HG03097 (cell line): ENCODE measurements around the gene COL18A1.

Source experiments
- ATAC-seq: cut with Tn5 transposase; IDR thresholded peaks from one replicate; pipeline ENCODE4 v1.9.1; 2021; ENCODE audit not compliant: unreplicated experiment, low FRiP score

COL18A1 gene

DNA sequence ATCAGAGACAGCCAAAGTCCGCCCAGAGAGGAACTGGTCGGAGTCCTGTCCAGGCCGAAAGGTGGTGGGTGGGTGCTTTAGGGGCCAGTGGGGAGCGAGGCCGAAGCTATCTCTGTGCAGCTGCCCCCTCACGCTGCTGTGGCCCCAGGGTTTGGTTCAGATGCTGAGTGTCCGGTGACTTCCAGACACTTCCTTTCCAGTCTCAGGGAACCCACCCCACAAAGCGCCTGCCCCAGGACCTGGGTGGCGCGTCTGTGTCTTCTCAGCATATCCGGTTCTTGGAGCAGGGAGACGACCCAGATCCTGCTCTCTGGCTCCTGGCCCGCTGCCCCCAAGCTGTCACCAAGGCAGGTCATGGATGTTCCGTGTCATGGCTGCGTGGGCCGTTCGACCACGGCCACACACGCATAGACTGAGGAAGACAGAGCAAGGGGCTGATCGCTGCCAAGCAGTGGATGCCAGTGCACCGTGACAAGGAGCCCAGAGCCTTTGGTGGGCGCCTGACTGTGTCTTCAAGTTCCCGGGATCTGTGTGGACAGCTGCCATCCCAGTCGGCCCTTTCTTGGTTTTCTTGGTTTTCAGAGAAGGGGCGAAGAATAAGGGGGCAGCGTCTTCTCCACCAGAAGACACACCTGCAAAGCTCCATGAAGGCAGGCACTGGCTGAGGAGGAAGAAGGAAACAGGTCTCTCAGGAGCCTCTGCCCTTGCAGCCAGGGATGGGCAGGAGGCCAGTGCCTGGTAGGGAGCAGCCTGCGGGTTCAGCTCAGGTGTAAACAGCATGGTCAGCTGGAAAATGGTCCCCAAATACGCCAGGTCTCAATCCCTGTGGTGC, 22.9 kb upstream of the COL18A1 start:
- no peak for ATAC-seq

GRCh38 chr21:45382697-45382997, 22.3 kb upstream of the COL18A1 start:
- no peak for ATAC-seq

DNA sequence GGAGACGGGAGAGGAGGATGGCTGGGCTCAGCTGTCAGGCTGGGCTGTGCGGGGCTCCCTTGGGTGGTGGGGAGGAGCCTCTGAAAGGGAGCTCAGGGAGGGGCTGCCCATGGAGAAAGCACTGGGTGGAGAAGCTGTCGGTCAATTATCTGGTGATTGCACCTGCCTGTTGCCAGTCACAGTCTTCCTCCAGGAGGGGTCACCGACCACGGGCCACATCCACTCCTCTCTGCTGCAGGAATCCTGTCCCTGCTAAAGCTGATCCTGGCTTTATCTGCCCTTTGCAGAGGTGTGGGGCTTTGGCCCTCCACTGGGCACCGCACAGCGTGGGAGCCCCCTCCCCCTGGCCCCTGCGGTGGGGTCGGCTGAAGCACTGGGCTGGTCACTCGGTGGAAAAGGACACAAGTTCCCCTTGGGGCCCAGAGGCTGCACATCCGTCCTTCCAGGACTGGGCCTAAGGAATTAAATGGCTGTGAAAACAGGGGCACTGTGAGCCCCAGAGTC, 21.8 kb upstream of the COL18A1 start:
- no peak for ATAC-seq

DNA sequence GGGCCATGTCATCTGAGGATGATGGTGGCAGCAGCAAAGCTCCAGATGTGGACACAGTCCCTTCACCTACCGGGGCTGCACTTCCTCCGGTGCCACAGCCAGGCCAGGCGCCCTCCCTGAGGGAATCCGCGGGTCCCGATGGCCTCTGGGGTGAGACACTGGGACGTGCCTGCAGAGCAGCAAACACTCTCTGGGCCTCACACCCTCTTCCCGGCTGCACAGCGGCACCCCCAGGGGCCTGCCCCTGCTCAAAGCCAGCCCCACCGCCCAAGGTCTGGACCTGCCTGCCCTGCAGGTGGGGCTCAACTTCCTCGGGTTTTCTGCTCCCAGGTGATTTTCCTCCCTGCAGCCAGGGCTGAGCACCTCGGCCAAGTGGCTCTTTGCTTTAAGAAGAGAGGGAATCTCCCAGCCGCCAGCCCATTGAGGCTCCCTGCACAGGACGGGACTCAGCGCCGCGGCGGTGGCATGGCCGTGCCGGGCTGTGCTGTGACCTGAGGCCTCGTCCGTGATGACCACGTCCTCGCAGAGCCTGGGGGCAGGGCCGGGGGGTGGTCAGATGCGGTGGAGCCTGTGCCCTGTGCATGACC, 21.3 kb upstream of the COL18A1 start:
- no peak for ATAC-seq

DNA sequence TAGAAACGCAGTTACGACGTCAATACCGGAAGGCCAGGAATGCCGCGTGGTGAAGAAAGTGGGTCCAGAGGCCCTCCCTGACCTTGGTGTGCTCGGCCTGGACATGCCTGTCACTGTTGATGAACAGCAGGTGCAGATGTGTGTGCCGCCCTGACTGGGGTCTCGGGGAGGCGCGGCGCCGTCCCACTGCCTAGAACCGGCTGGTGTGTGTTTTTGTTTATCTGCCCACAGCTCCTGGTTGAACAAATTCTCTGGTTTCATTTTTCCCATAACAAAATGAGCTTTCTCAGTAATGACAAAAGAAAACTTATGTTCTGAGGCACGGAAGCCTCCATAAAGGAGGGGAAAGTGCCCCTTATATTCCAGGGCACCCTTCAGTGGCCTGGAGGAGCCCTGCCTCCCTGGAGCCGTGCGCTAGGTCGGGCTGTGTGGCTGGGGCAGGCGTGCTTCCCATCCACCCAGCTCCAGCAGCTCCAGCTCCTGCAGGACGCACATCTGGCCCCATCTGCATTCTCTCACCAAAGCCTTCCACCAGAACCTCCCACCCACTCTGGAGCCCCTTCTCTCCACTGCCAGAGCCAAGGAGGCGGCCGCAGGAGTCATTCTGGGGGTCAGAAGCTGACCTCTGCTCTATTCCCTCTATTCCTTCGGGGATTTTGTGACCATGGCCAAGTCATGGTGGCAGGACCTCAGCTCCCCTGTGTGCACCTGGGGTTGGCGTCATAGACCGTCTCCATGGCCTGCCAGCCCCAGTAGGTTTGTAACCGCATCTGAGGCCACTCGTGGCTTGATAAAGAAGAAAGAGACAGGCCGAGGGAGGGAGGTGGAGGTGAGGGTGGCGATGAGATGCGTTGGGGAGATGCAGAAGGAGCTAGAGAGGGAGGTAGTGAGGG, 20.1 kb upstream of the COL18A1 start:
- no peak for ATAC-seq

DNA sequence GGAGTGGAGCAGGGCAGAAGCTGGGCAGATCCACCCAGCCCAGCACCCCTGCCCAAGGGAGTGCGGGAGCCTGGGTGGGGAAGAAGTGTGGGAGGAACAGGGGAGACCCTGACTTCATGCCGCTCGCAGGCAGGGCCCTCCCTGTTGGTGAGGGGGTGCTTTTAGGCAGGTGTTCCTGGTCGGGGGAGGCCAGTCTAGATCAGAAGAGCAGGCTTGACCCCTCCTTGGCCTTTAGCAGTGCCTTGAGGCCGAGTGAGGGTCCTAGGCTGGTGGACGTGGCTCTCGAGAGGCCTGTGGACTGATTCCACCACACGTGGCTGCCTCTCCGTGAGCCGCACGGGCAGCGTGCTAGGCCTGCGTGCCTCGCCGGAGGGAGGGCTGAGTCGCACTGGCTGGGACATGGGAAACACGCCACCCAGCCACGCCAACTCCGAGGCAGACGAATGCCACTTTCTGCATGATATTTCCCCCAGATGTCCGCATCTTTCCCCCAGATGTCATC, 19.4 kb upstream of the COL18A1 start:
- ATAC-seq: no peak

GRCh38 chr21:45386336-45386727, 18.6 kb upstream of the COL18A1 start:
- ATAC-seq: no peak

GRCh38 chr21:45386728-45387371, 18.1 kb upstream of the COL18A1 start:
- no peak for ATAC-seq

DNA sequence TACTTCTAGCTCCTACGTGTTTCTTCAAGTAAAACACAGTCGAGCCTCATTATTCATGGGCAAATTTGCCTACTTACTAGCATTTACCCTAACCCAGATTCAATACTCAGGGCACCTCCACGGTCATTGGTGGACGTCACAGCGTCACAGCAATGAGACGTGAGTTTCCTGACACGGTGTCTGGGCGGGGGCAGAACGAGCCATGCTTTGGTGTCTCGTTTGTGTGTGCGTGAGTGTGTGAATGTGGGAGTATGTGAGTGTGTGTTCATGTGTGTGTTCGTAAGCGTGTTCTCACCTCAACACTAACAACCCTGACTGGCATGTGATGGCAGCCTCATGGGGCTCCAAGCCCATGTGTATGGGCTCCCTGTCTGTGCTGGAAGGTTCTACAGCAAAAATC, 17.5 kb upstream of the COL18A1 start:
- no peak for ATAC-seq

DNA sequence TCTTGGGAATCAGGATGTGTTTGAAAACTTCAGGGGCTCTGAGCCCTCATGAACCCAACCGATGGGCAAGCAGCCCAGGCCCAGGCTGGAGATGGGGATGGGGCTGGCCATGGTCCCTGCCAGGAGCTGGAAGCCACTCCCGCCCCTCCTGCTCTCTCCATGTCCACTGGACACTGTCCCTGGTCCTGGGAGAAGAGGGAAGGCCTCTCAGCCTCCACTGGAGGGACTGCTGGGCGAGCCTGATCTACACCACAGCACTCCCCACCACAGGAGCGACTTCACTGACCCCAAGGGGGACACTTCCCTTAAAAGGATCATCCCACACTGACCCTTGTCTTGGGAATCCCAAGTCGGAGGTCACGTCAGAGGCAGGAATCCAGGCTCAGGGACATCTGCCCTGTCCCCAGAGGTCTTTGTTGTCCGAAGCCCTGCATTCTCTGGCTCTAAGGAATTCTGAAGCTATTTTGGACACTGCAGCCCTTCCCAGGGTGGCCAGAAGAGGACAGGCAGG, 16.9 kb upstream of the COL18A1 start:
- no peak for ATAC-seq

- no peak for ATAC-seq
Observed at GRCh38 chr21:45388611-45389296, 16.2 kb upstream of the COL18A1 start.

DNA sequence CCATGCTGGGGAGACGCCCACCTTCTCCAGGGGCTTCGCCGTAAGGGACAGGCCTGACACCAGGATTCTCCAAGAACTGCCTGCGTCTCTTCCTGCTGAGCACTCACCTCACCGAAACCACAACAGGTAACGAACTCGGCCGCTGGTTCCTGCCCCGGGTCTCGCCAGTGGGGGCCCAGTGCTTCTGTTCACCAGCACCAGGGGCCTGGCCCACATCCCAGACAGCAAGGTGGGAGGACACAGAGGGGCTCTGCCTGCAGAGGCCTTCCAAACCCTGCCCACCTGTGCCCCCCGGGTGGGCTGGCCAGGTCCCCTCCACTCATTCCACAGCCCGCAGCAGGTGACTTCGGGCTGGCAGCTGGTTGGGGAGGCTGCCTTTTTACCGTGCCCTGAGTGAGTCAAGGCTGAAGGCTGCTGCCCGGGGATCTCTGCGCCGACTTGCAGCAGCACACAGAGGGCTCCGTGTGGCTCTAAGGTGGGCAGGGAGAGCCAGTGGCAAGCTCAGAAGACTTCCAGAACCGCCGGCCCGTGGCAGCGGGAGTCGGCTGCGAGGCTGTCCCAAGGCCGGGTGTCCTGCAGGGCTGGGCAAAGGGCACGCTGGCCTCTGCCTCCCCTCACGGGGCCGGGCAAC, 14.7 kb upstream of the COL18A1 start:
- ATAC-seq: no peak

DNA sequence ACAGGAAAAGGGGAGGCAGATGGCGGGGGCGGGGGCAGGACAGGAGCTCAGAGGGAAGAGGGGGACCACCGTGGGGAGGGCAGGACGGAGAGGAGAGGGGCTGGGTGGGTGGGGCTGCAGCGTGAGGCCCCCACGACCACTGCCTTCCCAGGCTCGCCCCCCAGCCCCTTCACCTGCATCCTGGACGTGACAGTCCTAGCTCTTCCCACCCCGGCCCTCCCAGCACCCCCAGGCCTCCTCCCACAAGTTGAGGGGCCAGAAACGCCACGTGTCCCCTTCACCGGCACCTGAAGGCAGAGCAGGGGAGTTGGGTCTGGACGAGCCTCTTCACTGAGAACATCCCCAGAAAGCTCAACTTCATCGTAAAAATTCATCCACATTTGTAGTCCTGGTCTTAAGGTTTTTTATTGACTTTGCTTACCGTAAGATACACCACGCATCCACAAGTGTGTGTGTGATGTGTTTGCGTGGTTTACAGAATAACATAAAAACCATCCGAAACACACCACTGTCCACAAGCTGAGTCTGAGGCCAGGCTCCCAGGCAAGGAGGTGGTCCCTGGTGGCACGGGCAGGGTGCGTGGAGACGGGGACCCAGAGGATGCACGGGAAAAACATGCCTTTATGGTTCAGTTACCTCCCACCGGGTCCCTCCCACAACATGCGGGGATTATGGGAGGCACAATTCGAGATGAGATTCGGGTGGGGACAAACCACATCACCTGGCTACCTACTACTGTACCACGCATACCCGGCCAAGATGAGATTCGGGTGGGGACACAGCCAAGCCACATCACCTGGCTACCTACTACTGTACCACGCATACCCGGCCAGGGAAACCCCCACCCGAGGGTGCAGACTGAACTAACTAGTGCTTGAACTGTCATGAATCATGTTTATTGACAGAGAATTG, 13.9 kb upstream of the COL18A1 start:
- ATAC-seq: no peak

DNA sequence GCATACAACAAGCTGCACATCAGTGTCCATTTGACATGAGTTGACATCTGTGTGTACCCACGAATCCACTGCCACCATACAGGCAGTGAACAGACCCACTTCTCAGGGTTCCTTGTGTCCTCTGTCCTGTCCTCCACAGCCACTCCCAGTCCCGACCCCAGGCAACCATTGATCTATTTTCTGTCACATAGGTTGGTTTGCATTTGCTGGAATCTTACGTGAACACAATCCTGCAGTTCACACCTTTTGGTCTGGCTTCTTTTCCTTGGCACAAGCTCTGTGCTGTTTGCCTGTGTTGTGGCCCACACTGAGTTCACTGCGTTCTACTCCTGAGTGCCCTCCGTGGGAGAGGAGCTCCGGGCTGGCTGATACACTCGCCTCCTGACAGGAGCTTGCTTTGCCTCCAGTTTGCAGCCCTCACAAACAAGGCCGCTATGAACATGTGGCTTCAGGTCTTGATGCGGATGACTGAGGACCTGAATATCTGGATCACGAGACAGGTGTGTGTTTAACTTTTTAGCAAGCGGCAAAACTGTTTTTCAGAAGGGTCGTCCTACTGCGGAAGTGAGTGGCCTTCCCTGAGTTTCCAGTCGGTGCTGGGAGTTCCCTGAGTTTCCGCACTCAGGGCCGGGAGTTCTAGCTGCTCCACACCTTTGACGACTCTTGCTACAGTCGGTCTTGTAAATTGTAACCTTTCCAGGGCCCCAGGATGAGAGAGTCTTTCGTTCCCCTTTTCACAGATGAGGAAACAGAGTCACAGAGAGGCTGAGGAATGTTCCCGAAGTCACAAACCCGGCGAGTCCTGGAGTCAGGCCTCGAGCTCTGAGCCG, 13.0 kb upstream of the COL18A1 start:
- ATAC-seq: no peak

- ATAC-seq: no peak
Observed at GRCh38 chr21:45392573-45392971, 12.4 kb upstream of the COL18A1 start.

- no peak for ATAC-seq
Observed at GRCh38 chr21:45393021-45393420, 11.9 kb upstream of the COL18A1 start.

DNA sequence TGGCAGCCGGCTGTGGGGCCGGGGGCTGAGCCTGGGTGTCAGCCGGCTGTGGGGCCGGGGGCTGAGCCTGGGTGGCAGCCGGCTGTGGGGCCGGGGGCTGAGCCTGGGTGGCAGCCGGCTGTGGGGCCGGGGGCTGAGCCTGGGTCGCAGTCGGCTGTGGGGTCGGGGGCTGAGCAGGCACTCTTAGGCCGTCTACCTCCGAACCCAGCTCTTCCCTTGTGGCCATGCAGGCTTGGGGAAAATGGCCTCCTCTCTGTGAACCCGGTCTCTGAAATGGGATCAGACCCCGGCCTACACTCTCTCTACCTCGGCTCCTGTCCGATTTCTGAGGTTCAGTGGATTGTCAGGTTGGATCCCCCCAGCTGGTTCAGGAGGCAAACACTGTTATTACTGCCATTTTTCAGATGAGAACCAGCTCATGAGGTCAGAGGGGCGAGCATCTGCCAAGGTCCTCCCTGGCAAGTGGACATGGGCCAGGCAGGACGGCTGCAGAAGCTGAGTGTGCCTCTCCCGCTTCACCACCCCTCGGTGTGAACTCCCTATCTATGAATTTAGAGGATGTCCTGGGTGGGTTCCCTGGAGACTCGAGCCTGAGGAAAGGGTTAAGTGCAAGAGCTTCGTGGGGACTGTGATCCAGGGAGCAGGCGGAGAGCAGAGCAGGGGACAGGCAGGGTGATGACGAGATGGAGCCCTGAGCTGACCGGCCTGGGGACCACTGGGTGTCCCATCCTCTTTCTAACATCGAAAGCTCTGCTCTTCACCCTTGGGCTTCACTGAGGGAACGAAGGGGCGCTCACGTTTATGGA, 10.9 kb upstream of the COL18A1 start:
- no peak for ATAC-seq
